Body of pancreas (tissue), 4 donors: Measurements from ENCODE around the gene UQCC2.

ENCODE experiments used
- CTCF ChIP-seq, 7 experiments: fragments of 450-650 bp in 4 of 7; fragments of 200-600 bp in 3 of 7; sonication (generic) in 3 of 7; IDR thresholded peaks; one replicate each; pipeline ENCODE4 v1.5.1; 2016 to 2019; ENCODE audit warnings: antibody characterized with exemption in 7 of 7
- POLR2A ChIP-seq, 3 donors: fragments of 450-650 bp; IDR thresholded peaks; one replicate each; pipeline ENCODE4 v1.6.1; 2016; ENCODE audit warnings: antibody characterized with exemption in 3 of 3, mild to moderate bottlenecking in 2 of 3

DNA sequence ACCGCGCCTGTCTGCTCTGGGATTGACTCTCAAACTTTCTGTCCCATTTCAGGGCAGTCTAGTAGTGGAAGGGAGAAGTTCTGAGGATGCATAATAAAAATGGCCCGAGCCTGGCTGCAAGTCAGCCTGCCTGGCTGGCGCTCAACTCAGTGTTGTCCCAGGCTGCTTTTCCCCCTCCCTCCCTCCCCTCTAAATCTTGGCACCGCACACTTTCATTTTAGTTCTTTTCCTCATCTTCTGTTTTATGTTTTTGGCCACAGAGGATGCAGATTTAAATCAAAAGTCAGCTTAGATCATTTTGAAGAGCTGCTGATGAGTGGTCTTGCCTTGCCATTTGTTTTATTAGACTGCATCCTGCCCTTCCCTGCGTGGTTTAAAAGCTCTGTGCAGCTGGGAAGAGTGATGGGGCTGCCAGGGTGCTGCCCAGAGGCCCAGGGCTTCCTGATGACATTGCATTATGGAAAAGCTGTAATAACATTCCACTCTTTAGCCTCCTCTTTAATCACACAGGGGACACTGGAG, 6.5 kb upstream of the UQCC2 start:
- TF ChIP-seq POLR2A (IDR thresholded peaks at IDR 0.05), result no peak
- no peak for TF ChIP-seq CTCF (IDR thresholded peaks at IDR 0.05)
